Central memory CD8-positive, alpha-beta T cell (primary cell): ENCODE results near the gene AKR1A1.
"Not testable (repeated sequence)": the region's sequence is repeated elsewhere in the genome, so short reads cannot be mapped to it uniquely, and the experiment has no call there.

ENCODE experiments used
- ATAC-seq: fragments of 150-1000 bp; cut with Tn5 transposase; replicated peaks from 2 replicates; pipeline ENCODE4 v1.10.0; 2022; ENCODE audit warnings: mild to moderate bottlenecking, moderate FRiP score, moderate number of reproducible peaks; ENCODE audit not compliant: poor library complexity, severe bottlenecking; ENCODE audit errors: extremely low read depth
- DNase-seq, 2 donors: peaks; one replicate each; pipeline ENCODE4 v3.0.0; 2021; ENCODE audit warnings: low spot score in 2 of 2
- H3K27ac Mint-ChIP-seq: one replicate; pipeline ENCODE4 v1.8.0; 2022; ENCODE audit warnings: low read depth, mild to moderate bottlenecking, moderate library complexity, mixed read lengths
- H3K27me3 Mint-ChIP-seq: one replicate; pipeline ENCODE4 v1.8.0; 2022; ENCODE audit warnings: mixed read lengths
- H3K36me3 Mint-ChIP-seq: one replicate; pipeline ENCODE4 v1.8.0; 2022; ENCODE audit warnings: mild to moderate bottlenecking, moderate library complexity, mixed read lengths; ENCODE audit not compliant: insufficient read depth
- H3K4me1 Mint-ChIP-seq: one replicate; pipeline ENCODE4 v1.8.0; 2022; ENCODE audit warnings: mixed read lengths
- H3K4me3 Mint-ChIP-seq: one replicate; pipeline ENCODE4 v1.8.0; 2022; ENCODE audit warnings: mild to moderate bottlenecking, moderate library complexity, mixed read lengths
- H3K9me3 Mint-ChIP-seq: one replicate; pipeline ENCODE4 v1.8.0; 2022; ENCODE audit warnings: mixed read lengths

Gene AKR1A1

GRCh38 chr1:45586769-45587168 is 36.1 kb downstream of the AKR1A1 start:
- peaks cover 32% of the 10 kb centered on the region for H3K36me3 Mint-ChIP-seq

GRCh38 chr1:45589861-45590260 is 39.2 kb downstream of the AKR1A1 start:
- ATAC-seq (no peak), DNase-seq (no peak)
- Mint-ChIP-seq H3K4me1 (peaks cover 22% of the 10 kb centered on the region), H3K4me3 (no peak overlapping the region), H3K36me3 (peaks cover 34% of the 10 kb centered on the region), H3K27ac (no peak overlapping the region), H3K9me3 (no peaks in the 10 kb centered on the region), H3K27me3 (no peaks in the 10 kb centered on the region)

More at GRCh38 chr1:45586769-45587168, 36.1 kb downstream of the AKR1A1 start:
- Mint-ChIP-seq H3K4me1 (peaks cover 38% of the 10 kb centered on the region), H3K9me3 (no peaks in the 10 kb centered on the region), H3K27me3 (no peaks in the 10 kb centered on the region), H3K4me3 (peak overlapping the region; percentile 100), H3K27ac (peak overlapping the region; percentile 99)
- ATAC-seq (no peak), DNase-seq (peak in 1 of 2 donors; percentile 8)

GRCh38 chr1:45594412-45594811 is 43.8 kb downstream of the AKR1A1 start:
- H3K27ac Mint-ChIP-seq = no peak overlapping the region

GRCh38 chr1:45596765-45597164 is 46.1 kb downstream of the AKR1A1 start:
- DNase-seq, ATAC-seq, H3K4me3 Mint-ChIP-seq, H3K9me3 Mint-ChIP-seq, H3K27me3 Mint-ChIP-seq, H3K27ac Mint-ChIP-seq: not testable (repeated sequence)
- H3K36me3 Mint-ChIP-seq = peaks cover 42% of the 10 kb centered on the region
- H3K4me1 Mint-ChIP-seq = peaks cover 41% of the 10 kb centered on the region

More at GRCh38 chr1:45594412-45594811, 43.8 kb downstream of the AKR1A1 start:
- no peak for DNase-seq
- no peak for ATAC-seq
- H3K9me3 Mint-ChIP-seq = no peaks in the 10 kb centered on the region
- H3K4me1 Mint-ChIP-seq = peaks cover 21% of the 10 kb centered on the region
- H3K36me3 Mint-ChIP-seq = peaks cover 36% of the 10 kb centered on the region
- no peak overlapping the region for H3K4me3 Mint-ChIP-seq
- H3K27me3 Mint-ChIP-seq = no peaks in the 10 kb centered on the region

- Mint-ChIP-seq H3K27me3 (no peaks in the 10 kb centered on the region), H3K27ac (peak overlapping the region; percentile 6), H3K4me1 (peaks cover 43% of the 10 kb centered on the region), H3K9me3 (no peaks in the 10 kb centered on the region), H3K36me3 (peaks cover 49% of the 10 kb centered on the region), H3K4me3 (no peak overlapping the region)
- ATAC-seq (no peak), DNase-seq (no peak)
These were observed 53.6 kb downstream of the AKR1A1 start for GRCh38 chr1:45604239-45604638.

GRCh38 chr1:45607404-45608074 is 56.9 kb downstream of the AKR1A1 start:
- peak overlapping the region; percentile 25 for H3K27ac Mint-ChIP-seq
- peaks cover 21% of the 10 kb centered on the region for H3K4me1 Mint-ChIP-seq
- peaks cover 55% of the 10 kb centered on the region for H3K36me3 Mint-ChIP-seq
- no peak for DNase-seq
- no peak for ATAC-seq
- H3K9me3 Mint-ChIP-seq = no peaks in the 10 kb centered on the region
- no peaks in the 10 kb centered on the region for H3K27me3 Mint-ChIP-seq
- H3K4me3 Mint-ChIP-seq = no peak overlapping the region

GRCh38 chr1:45608175-45609156 is 57.8 kb downstream of the AKR1A1 start:
- Mint-ChIP-seq H3K27ac (peak overlapping the region; percentile 40), H3K4me3 (no peak overlapping the region), H3K9me3 (no peaks in the 10 kb centered on the region), H3K36me3 (peaks cover 48% of the 10 kb centered on the region), H3K27me3 (no peaks in the 10 kb centered on the region), H3K4me1 (peaks cover 21% of the 10 kb centered on the region)
- ATAC-seq (no peak), DNase-seq (no peak)

GRCh38 chr1:45610589-45611226 is 60.1 kb downstream of the AKR1A1 start:
- Mint-ChIP-seq H3K36me3 (peaks cover 54% of the 10 kb centered on the region), H3K4me3 (no peak overlapping the region)
- no peak for ATAC-seq

GRCh38 chr1:45612941-45613579 is 62.4 kb downstream of the AKR1A1 start:
- no peak overlapping the region for H3K27ac Mint-ChIP-seq
- peaks cover 51% of the 10 kb centered on the region for H3K36me3 Mint-ChIP-seq
- ATAC-seq (no peak), DNase-seq (no peak)
- no peak overlapping the region for H3K4me3 Mint-ChIP-seq
- H3K27me3 Mint-ChIP-seq = no peaks in the 10 kb centered on the region
- H3K4me1 Mint-ChIP-seq = peaks cover 7% of the 10 kb centered on the region
- H3K9me3 Mint-ChIP-seq = no peaks in the 10 kb centered on the region

More at GRCh38 chr1:45610589-45611226, 60.1 kb downstream of the AKR1A1 start:
- H3K9me3 Mint-ChIP-seq = no peaks in the 10 kb centered on the region
- H3K27ac Mint-ChIP-seq = peak overlapping the region; percentile 68
- H3K4me1 Mint-ChIP-seq = peaks cover 16% of the 10 kb centered on the region
- no peak for DNase-seq
- no peaks in the 10 kb centered on the region for H3K27me3 Mint-ChIP-seq

GRCh38 chr1:45615885-45616284 is 65.3 kb downstream of the AKR1A1 start:
- DNase-seq (no peak), ATAC-seq (no peak)
- no peaks in the 10 kb centered on the region for H3K9me3 Mint-ChIP-seq
- peaks cover 45% of the 10 kb centered on the region for H3K36me3 Mint-ChIP-seq
- no peaks in the 10 kb centered on the region for H3K4me1 Mint-ChIP-seq
- no peak overlapping the region for H3K27ac Mint-ChIP-seq
- no peak overlapping the region for H3K4me3 Mint-ChIP-seq
- H3K27me3 Mint-ChIP-seq = no peaks in the 10 kb centered on the region

- Mint-ChIP-seq H3K9me3 (no peaks in the 10 kb centered on the region), H3K27me3 (no peaks in the 10 kb centered on the region), H3K27ac (peak overlapping the region; percentile 27), H3K36me3 (peaks cover 38% of the 10 kb centered on the region), H3K4me1 (no peaks in the 10 kb centered on the region), H3K4me3 (no peak overlapping the region)
- no peak for ATAC-seq
- no peak for DNase-seq
These were observed 67.0 kb downstream of the AKR1A1 start for GRCh38 chr1:45617618-45618017.
